GM18870 (cell line): ENCODE measurements around the gene MDFIC2.
"Not testable (repeated sequence)": the region's sequence is repeated elsewhere in the genome, so short reads cannot be mapped to it uniquely, and the experiment has no call there.

Experiments used
- ATAC-seq: cut with Tn5 transposase; IDR thresholded peaks from one replicate; pipeline ENCODE4 v1.9.1; 2021; ENCODE audit warnings: moderate library complexity; ENCODE audit not compliant: unreplicated experiment

The MDFIC2 gene

DNA sequence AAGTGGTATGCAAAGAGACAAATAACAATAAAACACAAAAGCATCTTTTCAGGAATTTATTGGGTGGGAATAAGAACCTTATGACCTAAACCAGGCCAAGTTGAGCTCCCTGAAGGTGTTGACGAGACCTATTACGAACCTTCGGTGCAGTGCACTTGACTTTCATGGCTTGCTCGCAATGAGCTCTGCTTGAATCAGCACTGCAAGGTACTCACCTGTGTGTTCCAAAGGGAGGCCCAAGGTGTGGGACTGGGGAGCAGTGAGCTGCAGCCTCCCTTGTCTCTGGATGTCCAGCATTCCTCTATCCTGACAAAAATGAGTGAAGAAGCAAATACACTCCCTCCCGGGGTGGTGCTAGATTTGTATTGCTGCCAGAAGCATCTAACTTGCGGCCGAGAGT is at the start of gene MDFIC2:
MDFIC2 (minus strand) TSS at position 303 of the 400 bp plus-strand sequence. CDS start 665 bp downstream, outside the sequence.
- ATAC-seq = no peak

- peak; percentile 96 for ATAC-seq
Observed at GRCh38 chr3:70360979-70361760, 48.7 kb upstream of the MDFIC2 start.

DNA sequence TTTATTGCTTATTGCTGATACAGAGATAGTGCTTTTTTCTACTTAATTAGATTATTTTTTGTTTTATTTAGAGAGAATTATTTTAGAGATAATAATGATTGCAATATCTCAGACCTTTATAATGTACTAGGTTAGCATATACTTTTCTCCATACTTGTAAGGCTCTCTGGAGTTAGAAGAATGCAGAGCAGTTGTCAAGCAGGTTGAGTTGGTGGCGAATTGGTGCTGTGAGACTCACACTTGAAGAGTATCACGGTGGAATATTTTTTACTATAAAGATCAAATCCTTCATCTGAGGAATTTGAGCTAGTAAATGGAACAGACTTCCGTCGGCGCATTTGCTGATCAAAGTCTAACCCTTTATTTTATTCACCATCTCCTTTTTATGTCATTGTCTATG is 47.3 kb upstream of the MDFIC2 start:
- no peak for ATAC-seq

GRCh38 chr3:70358978-70359580 is 46.6 kb upstream of the MDFIC2 start:
- ATAC-seq = no peak

GRCh38 chr3:70352215-70352614 is 39.8 kb upstream of the MDFIC2 start:
- no peak for ATAC-seq

GRCh38 chr3:70342149-70342548 is 29.7 kb upstream of the MDFIC2 start:
- no peak for ATAC-seq

- ATAC-seq = not testable (repeated sequence)
Observed at GRCh38 chr3:70336885-70337284, 24.4 kb upstream of the MDFIC2 start.

DNA sequence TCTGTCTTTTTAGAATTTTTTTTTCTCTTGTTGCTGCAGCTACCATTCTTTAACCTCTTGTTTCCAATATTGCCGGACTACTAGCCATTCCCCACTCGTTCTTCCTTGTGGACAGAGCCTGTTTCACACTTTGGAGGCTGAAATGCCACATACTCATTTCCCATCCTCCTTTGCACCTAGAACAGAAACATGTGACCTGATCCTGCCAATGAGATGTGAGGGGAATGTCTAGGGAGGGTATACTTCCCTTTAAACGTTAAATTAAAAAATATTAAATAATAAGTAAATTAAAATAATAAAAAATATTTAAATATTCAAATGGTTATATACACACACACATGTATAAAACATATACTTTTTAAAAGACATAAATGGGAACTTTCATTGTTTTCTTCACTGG is 20.6 kb upstream of the MDFIC2 start:
- no peak for ATAC-seq

GRCh38 chr3:70315021-70315420 is 2.6 kb upstream of the MDFIC2 start:
- ATAC-seq = no peak

DNA sequence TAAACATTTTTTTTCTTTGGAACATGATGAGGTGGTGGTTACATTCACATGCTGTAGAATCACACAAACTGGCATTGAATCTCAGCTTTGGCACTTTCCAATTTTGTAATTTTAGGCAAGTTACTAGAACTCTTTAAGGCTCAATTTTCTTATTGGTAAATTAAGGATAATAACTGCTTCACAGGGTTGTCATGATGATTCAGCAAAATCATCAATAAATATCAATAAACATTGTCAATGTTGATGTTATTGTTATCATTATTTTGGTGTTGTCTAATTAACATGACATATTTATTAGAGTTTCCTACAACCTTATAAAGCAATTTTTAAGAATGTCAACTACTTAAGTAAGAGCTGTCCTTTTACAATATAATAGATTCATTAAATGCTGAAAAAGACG is 1.6 kb downstream of the MDFIC2 start:
- ATAC-seq = no peak

DNA sequence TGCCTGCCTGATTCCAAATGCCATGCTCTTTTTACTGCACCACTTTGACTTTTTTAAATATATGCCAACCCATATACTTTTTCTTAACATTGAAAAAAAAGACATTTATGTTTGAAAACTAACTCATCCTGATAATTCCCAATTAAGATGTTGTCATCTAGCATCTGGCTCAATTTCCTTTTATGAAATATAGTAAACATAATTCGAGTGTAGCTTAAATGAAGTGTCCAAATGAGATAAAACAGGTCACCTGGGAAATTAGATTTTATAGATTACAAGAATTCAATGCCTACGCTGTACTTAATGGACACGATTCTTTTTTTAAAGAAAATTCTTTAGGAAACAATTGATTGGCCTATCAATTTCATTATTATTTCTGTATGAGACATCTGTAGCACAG is 2.8 kb downstream of the MDFIC2 start:
- no peak for ATAC-seq

DNA sequence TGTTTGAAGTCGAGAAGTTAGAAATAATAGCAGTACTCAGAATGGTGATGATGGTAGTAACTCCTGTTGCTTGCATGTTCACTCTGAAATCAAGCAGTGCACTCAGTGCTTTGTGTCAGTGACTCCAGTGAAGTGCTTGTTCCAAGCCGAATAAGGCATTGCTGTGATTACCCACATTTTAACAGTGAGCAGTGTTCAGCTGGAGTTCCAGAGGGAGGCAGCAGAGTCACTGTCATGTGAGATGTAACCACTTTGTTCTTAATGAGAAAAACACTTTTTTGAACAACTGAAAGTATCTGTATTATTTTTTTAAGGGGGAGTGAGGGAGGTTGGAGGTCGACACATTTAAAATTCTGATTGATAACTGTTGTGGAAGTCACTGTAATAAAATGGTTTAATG is 3.7 kb downstream of the MDFIC2 start:
- no peak for ATAC-seq

DNA sequence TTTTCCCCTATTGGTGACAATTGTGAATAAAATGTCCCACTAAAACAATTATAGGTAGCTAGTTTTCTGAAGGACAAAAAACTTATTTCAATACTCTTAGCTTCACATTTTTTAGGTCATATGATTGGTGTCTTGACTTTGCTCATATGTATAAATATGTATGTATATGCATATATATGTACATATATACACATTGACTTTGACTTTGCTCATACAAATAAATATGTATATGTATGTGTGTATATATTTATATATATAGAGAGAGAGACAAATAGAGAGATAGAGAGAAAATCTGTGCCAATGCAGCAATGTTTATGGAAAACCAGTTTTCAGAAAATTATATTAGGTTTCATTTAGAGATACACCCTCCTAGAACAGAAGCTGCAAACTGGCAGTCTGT is 5.7 kb downstream of the MDFIC2 start:
- ATAC-seq = no peak

- no peak for ATAC-seq
Observed at GRCh38 chr3:70298385-70298784, 14.1 kb downstream of the MDFIC2 start.

GRCh38 chr3:70291097-70291482 is 21.3 kb downstream of the MDFIC2 start:
- ATAC-seq = no peak

DNA sequence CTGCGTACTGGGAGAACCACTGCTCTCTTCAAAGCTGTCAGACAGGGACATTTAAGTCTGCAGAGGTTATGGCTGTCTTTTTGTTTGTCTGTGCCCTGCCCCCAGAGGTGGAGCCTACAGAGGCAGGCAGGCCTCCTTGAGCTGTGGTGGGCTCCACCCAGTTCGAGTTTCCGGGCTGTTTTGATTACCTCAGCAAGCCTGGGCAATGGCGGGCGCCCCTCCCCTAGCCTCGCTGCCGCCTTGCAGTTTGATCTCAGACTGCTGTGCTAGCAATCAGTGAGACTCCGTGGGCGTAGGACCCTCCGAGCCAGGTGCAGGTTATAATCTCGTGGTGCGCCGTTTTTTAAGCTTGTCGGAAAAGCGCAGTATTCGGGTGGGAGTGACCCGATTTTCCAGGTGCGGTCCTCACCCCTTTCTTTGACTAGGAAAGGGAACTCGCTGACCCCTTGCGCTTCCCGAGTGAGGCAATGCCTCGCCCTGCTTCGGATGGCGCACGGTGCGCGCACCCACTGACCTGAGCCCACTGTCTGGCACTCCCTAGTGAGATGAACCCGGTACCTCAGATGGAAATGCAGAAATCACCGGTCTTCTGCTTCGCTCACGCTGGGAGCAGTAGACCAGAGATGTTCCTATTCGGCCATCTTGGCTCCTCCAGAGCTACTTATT is 21.9 kb downstream of the MDFIC2 start:
- not testable (repeated sequence) for ATAC-seq

GRCh38 chr3:70281663-70282062 is 30.8 kb downstream of the MDFIC2 start:
- no peak for ATAC-seq

GRCh38 chr3:70277304-70277703 is 35.1 kb downstream of the MDFIC2 start:
- no peak for ATAC-seq

DNA sequence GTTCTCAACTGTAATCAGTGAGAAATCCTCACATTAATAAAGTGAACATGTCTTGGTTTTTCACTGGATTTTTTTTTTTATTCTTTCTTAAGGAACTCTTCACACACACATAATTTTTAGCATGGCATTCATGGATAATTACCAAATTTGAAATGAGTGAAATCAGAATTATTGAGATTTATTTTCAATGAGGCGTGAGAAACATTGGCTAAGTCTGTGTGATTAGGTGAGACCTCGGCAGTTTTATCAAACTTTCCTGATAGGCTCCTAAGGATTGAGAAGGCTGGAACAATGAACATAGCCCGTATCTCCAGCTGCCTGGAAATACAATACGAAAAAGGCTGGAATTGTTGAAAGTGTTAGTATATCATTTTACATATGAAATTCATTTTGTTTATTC is 35.5 kb downstream of the MDFIC2 start:
- no peak for ATAC-seq

DNA sequence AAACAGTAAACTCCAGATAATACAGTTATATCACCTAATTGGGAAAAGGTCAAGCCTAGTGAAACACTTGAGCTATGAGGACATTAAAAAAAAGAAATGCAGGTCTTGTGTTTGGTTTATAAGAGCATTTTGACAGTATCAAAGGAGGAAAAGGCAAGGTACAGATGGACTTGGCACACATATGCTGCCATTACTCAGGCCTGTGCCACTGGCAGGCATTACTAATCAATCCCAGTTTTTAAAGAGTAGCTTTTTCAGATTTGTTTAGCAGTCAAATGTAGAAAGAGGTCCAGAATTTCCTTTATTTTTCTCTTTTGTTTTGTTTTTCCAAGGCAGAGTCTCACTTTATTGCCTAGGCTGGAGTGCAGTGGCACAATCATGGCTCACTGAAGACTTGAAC is 38.9 kb downstream of the MDFIC2 start:
- ATAC-seq = no peak

DNA sequence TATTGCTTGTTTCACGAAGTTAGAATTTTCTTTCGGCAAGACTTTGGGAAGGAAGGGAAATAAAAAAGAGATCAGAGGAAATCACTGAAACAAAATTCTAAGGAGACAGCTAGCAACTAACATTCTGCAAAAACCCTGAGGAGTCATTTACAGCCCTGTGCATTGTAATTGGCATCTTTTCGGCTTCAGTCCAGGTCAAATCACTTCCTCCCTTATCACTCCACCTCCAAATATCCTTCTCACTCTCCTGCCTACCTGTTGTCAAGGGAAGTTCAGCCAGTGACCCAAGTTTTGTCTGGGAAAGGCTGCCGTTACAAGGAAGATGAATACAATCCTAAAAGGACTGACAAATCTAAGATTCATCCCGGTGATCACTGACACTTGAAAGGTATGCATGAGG is 39.6 kb downstream of the MDFIC2 start:
- ATAC-seq = no peak

DNA sequence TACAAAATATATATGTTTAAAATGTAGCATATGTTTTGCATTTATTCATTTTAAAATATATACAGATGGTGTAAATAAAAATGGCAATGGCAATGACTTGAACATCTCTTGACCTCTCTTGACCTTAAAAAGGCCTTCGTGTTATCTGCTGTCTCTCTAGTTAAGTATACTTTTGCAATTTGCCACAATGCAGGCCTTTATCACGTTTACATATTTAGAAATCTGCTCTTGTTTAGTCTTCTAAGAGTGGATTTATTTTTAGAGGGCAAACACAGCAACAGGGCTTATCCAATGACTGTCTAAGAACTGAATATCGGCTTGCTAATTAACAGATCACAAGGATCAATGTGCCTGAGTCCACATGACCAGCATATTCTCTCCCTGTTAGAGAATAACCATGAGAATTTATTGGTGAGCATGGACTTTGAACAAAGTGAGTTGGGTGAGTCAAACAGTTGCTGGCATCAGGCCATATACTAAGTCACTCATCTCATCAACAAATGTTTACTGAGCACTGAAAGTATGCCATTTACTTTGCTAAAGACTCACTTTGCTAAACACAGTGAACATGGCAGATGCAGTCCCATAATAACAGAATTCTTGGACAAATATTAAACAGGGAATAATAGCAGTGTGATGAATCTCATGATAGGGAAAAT is 48.2 kb downstream of the MDFIC2 start:
- no peak for ATAC-seq
